ENCODE data around the gene IP6K3.

Gene IP6K3

DNA sequence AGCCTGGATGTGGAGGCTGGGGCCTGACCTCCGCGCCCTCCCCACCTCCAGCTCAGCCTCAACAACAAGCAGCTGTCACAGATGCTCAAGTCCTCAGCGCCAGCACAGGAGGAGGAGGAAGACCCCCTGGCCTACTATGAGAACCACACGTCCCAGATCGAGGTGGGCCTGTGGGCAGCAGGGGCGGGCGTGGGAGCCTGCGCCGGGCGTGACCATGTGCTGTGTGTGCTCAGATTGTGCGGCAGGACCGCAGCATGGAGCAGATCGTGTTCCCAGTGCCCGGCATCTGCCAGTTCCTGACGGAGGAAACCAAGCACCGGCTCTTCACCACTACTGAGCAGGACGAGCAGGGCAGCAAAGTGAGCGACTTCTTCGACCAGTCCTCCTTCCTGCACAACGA is 58.7 kb downstream of the IP6K3 start:
- no peak overlapping the region for H3K4me3 ChIP-seq
- H3K4me1 ChIP-seq = peaks cover 65% of the 10 kb centered on the region
- TF ChIP-seq Cebpa-rat (IDR thresholded peaks at IDR 0.05) = no peak
- H3K9me3 ChIP-seq = no peaks in the 10 kb centered on the region
- no peak overlapping the region for H3K9ac ChIP-seq
- no peaks in the 10 kb centered on the region for H4K20me1 ChIP-seq
- no peak overlapping the region for H3K4me2 ChIP-seq
- peaks cover 83% of the 10 kb centered on the region for H3K36me3 ChIP-seq
- H3K27me3 ChIP-seq = no peaks in the 10 kb centered on the region
- H3K27ac ChIP-seq = peak overlapping the region; percentile 55; the same call in 1 of the 2 replicates

DNA sequence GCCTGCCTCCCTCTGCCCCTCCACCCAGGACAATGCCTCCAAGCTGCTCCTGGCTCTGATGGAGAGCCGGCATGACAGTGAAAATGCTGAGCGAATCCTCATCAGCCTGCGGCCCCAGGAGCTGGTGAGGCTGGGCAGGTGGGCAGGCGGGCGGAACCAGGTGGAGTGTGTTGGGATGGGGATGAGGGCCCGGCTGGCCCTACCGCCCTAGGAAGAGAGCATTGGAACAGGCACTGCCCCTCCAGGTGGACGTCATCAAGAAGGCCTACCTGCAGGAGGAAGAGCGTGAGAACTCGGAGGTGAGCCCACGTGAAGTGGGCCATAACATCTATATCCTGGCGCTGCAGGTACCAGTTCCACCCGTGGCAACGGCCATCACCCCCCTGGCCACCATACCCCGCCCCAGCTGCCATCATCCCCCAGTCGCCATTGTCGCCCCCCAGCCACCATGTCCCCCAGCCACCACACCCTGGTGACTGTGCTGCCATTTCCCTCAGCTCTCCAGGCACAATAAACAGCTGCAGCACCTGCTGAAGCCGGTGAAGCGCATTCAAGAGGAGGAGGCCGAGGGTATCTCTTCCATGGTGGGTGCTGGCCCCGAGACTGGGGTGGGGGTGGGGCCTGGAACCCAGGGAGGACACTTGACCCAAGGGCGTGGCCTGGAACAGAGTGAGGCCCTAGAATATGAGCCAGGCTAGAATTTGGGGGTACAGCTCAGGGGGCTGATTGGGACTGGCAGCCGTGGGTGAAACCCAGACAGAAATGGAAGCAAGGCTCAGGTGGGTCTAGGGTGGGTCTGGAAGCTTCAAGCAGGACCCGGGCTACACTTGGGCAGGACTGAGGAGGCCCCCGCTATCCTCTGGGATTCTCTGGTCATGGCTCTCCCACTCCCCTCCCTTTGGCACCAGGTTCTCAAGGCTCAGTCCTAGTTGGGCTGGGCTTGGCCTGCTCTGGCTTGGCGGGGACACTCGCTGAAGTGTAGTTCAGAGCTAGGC is 59.4 kb downstream of the IP6K3 start:
- Histone ChIP-seq H3K9me3 (no peaks in the 10 kb centered on the region), H3K4me1 (peaks cover 65% of the 10 kb centered on the region), H3K4me2 (no peak overlapping the region), H3K9ac (no peak overlapping the region), H4K20me1 (no peaks in the 10 kb centered on the region), H3K27ac (peak overlapping the region; percentile 55; the same call in 1 of the 2 replicates), H3K27me3 (no peaks in the 10 kb centered on the region), H3K36me3 (peaks cover 88% of the 10 kb centered on the region), H3K4me3 (no peak overlapping the region)
- TF ChIP-seq Cebpa-rat (IDR thresholded peaks at IDR 0.05) = no peak

GRCh38 chr6:33686225-33686924 is 60.3 kb downstream of the IP6K3 start:
- Histone ChIP-seq H3K36me3 (peaks cover 89% of the 10 kb centered on the region), H3K4me3 (no peak overlapping the region), H3K4me2 (no peak overlapping the region), H3K9me3 (no peaks in the 10 kb centered on the region), H3K9ac (no peak overlapping the region), H3K27me3 (no peaks in the 10 kb centered on the region), H3K4me1 (peaks cover 60% of the 10 kb centered on the region), H4K20me1 (no peaks in the 10 kb centered on the region), H3K27ac (no peak overlapping the region)
- TF ChIP-seq Cebpa-rat (IDR thresholded peaks at IDR 0.05) = no peak

DNA sequence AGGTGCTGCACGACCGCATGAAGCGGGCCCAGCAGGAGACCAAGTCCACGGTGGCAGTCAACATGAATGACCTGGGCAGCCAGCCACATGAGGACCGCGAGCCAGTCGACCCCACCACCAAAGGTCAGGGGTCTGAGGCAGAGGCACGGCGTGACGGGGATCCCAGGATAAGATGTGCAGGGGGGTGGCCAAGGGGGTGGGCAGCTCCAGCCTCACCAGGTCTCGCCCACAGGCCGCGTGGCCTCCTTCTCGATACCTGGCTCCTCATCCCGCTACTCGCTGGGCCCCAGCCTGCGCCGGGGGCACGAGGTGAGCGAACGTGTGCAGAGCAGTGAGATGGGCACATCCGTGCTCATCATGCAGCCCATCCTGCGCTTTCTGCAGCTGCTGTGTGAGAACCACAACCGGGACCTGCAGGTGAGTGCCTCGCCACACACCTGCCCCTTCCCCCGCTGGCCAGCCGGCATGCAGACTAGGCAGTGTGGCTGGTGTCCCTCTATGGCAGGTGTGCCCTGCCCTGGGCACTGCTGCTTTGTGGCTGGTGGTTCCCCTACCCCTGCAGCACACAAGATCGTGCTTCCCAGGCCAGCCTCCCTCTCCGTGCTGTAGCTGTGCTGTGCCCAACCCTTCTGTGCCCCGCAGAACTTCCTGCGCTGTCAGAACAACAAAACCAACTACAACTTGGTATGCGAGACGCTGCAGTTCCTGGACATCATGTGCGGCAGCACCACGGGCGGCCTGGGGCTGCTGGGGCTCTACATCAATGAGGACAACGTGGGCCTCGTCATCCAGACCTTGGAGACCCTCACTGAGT is 61.1 kb downstream of the IP6K3 start:
- TF ChIP-seq Cebpa-rat (IDR thresholded peaks at IDR 0.05) = no peak
- H3K4me1 ChIP-seq = peaks cover 52% of the 10 kb centered on the region
- no peak overlapping the region for H3K27ac ChIP-seq
- H3K36me3 ChIP-seq = peaks cover 86% of the 10 kb centered on the region
- H3K9me3 ChIP-seq = no peaks in the 10 kb centered on the region
- H3K4me2 ChIP-seq = no peak overlapping the region
- H3K4me3 ChIP-seq = no peak overlapping the region
- H3K27me3 ChIP-seq = no peaks in the 10 kb centered on the region
- no peaks in the 10 kb centered on the region for H4K20me1 ChIP-seq
- no peak overlapping the region for H3K9ac ChIP-seq

DNA sequence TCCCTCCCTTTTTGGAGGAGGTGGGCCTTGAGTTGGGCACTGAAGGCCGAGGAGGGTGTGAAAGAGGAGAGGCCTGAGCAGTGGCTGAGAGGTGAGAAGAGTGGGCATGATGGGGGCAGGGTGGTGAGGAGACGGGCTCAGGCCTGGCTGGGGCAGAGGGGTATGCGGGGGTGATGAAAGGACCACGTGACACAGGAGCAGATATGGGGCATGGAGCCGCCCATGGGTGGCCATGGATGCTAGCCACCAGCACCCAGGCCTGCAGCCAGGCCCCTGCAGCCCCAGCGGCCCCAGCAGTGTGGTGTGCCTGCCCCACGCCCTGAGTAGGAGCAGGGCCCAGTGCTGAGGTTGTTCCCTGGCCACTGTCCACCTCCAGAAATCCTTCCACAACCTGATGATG is 61.7 kb downstream of the IP6K3 start:
- Histone ChIP-seq H4K20me1 (no peaks in the 10 kb centered on the region), H3K4me2 (no peak overlapping the region), H3K4me3 (no peak overlapping the region), H3K27me3 (no peaks in the 10 kb centered on the region), H3K36me3 (peaks cover 86% of the 10 kb centered on the region), H3K27ac (peak overlapping the region; percentile 61; the same call in 1 of the 2 replicates), H3K4me1 (peaks cover 53% of the 10 kb centered on the region), H3K9me3 (no peaks in the 10 kb centered on the region), H3K9ac (no peak overlapping the region)
- no peak for TF ChIP-seq Cebpa-rat (IDR thresholded peaks at IDR 0.05)

DNA sequence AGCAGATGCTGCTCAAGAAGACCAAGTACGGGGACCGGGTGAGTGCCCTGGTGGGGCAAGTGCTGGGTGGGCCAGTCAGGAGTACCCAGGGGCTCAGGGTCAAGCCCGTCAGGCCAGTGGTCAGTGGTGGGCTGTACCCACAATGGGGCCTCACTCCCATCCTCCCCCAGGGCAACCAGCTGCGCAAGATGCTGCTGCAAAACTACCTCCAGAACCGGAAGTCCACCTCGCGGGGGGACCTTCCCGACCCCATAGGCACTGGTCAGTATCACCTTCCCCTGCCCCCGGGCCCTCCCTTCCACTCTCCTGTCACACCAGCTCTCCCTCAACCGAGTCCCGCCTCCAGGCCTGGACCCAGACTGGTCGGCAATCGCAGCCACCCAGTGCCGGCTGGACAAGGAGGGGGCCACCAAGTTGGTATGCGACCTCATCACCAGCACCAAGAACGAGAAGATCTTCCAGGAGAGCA is 62.2 kb downstream of the IP6K3 start:
- H3K4me3 ChIP-seq = no peak overlapping the region
- no peak overlapping the region for H3K9ac ChIP-seq
- H3K9me3 ChIP-seq = no peaks in the 10 kb centered on the region
- H3K36me3 ChIP-seq = peaks cover 86% of the 10 kb centered on the region
- H3K4me1 ChIP-seq = peaks cover 54% of the 10 kb centered on the region
- no peaks in the 10 kb centered on the region for H3K27me3 ChIP-seq
- no peaks in the 10 kb centered on the region for H4K20me1 ChIP-seq
- peak overlapping the region; percentile 71; the same call in 1 of the 2 replicates for H3K4me2 ChIP-seq
- no peak for TF ChIP-seq Cebpa-rat (IDR thresholded peaks at IDR 0.05)
- H3K27ac ChIP-seq = peak overlapping the region; percentile 61; the same call in 1 of the 2 replicates

DNA sequence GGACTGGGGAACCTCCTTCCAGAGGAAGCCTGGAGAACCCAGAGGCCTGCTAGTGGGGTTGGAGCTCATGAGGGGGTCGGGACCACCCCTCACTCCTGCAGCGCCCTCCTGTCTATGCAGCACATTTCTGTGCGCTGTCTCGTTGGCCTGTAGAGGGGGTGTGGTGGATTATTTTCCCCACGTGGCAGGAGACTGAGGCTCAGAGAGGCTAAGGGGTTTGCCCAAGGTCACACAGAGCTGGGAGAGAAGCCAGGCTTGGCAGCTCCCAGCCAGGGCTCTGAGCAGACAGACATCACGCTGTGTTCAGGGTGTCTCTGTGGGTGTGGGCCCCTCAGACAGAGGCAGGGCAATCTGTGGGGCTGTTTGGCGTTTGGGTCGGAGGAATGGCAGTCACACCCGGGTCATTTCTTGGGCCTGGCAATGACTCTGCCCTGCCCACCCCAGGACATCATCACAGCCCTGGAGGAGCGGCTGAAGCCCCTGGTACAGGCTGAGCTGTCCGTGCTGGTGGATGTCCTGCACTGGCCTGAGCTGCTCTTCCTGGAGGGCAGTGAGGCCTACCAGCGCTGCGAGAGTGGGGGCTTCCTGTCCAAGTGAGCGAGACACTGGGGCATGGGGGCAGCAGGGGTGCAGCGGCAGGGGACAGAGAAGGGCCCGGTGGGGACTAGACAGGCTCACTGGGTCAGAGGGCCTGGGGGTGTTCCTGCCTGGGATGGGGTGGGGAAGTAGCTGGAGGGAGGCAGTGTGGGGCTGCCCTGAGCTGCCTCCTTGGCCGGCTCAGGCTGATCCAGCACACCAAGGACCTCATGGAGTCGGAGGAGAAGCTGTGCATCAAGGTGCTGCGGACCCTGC is 62.9 kb downstream of the IP6K3 start:
- H3K36me3 ChIP-seq = peaks cover 80% of the 10 kb centered on the region
- H3K9ac ChIP-seq = peak overlapping the region; percentile 41; the same call in 1 of the 2 replicates

DNA sequence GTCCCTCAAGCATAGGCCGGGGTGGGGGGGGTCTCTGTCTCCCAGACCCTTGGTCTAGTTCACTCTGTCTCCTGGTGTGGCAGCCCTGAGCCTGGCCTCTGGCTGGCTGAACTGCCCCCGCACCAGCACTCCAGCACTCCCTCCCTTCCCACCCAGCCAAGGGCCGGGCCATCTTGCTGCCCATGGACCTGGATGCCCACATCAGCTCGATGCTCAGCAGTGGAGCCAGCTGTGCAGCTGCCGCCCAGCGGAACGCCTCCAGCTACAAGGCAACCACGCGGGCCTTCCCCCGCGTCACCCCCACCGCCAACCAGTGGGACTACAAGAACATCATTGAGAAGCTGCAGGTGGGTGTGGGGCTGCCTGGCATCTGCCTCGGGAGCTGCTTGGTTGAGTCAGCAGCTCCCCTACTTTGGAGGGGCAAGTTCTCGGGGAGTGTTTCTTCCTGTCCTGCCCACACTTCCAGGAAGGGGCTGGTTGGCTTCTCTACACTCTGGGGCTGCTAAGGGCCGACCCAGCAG is 63.6 kb downstream of the IP6K3 start:
- peak overlapping the region; percentile 71 for H3K4me2 ChIP-seq
- no peaks in the 10 kb centered on the region for H3K27me3 ChIP-seq
- H3K36me3 ChIP-seq = peaks cover 75% of the 10 kb centered on the region
- no peak for TF ChIP-seq Cebpa-rat (IDR thresholded peaks at IDR 0.05)
- peak overlapping the region; percentile 41; the same call in 1 of the 2 replicates for H3K9ac ChIP-seq
- H3K9me3 ChIP-seq = no peaks in the 10 kb centered on the region
- no peaks in the 10 kb centered on the region for H4K20me1 ChIP-seq
- H3K27ac ChIP-seq = peak overlapping the region; percentile 61
- H3K4me3 ChIP-seq = no peak overlapping the region
- peaks cover 63% of the 10 kb centered on the region for H3K4me1 ChIP-seq

More for the DNA sequence above, 62.9 kb downstream of the IP6K3 start:
- no peaks in the 10 kb centered on the region for H4K20me1 ChIP-seq
- peak overlapping the region; percentile 61 for H3K27ac ChIP-seq
- no peak overlapping the region for H3K4me3 ChIP-seq
- H3K4me2 ChIP-seq = peak overlapping the region; percentile 71
- H3K4me1 ChIP-seq = peaks cover 56% of the 10 kb centered on the region
- no peaks in the 10 kb centered on the region for H3K27me3 ChIP-seq
- no peak for TF ChIP-seq Cebpa-rat (IDR thresholded peaks at IDR 0.05)
- no peaks in the 10 kb centered on the region for H3K9me3 ChIP-seq
